ENCODE data around the gene PRR22. TPM values are rescaled to one million over a fixed set of nuclear protein-coding genes. Genes with fewer than 3 reads are reported as not detected.

PRR22 gene
- total RNA-seq = not detected

DNA sequence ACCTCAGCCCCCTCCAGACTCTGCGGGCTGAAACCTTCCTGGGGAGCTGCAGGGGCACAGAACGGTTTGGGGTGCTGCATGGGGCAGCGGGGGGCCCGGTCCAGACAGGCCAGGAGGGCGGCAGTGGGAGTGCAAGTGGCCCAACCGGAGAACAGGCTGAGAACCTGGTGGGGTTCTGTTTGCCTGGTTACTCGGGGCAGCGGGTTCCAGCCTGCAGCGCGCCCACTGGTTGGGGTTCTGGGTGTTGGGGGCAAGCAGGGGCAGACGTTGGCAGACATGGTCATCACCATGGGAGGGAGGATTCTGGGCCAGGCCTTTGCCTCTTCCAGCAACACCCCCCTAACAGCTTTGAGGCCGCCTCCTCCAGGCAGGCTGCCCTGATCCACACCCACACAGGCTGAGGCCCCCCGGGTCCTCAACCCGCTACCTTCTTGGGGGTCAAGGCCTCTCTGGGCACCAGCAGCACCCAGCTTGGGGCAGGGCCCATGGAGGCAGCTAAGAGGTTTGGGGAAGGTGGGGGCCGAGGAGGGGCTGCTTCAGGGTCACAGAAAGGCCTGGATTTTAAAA lies at the start of gene PRR22:
Gene PRR22 (minus strand): TSS at position 166 of the 567 bp plus-strand sequence. CDS start 86 bp downstream, at position 80.
- DNase-seq = no peak

GRCh38 chr19:5832527-5833216 lies 48.1 kb upstream of the PRR22 start:
- DNase-seq = no peak

- no peak for DNase-seq
Measured at GRCh38 chr19:5832061-5832460, 47.5 kb upstream of the PRR22 start.

DNA sequence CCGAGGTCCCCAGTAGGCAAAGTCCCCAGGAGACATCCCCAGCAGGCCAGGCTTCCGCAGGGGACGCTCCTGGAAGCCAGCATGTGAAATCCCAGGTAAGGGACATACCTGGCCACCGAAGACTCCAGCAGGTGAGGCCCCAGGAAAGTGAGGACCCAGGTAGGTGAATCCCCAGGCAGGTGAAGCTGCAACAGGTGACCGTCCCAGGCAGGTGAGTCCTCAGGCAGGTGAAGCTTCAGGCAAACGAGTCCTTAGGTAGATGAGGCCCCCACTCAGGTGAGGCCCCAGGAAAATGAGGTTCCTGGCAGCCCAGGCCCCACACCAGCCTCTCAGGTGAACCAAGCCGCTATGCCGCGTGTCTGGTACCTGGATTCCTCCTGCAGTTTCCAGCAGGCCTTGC lies 46.6 kb upstream of the PRR22 start:
- DNase-seq = no peak

GRCh38 chr19:5829567-5830310 lies 45.2 kb upstream of the PRR22 start:
- DNase-seq = no peak

- DNase-seq = peak; percentile 71
Measured at GRCh38 chr19:5828661-5829566, 44.4 kb upstream of the PRR22 start.

- peak; percentile 97 for DNase-seq
Measured at GRCh38 chr19:5827891-5828660, 43.5 kb upstream of the PRR22 start.

GRCh38 chr19:5827342-5827890 lies 42.9 kb upstream of the PRR22 start:
- no peak for DNase-seq

GRCh38 chr19:5826531-5827341 lies 42.2 kb upstream of the PRR22 start:
- DNase-seq = peak; percentile 68

- DNase-seq = no peak
Measured at GRCh38 chr19:5825178-5825577, 40.6 kb upstream of the PRR22 start.

DNA sequence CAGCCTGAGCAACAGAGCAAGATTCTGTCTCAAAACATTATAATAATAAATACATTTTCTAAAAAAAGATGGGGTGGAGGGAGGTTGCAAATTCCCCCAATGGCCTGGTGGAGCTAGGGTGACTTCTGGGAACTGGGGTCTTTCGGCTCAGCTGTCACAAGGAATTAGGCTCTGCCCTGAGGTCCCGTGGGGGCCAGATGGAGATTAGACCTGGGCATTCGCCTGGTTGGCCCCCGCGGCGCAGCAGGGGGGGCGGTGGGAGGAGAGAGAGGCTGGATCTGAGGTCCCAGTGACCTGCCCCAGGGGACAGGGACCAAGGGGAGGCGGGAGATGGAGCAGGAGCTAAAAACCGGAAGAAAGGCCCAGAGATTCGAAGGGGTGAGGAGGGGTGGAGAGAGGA lies 40.2 kb upstream of the PRR22 start:
- no peak for DNase-seq

DNA sequence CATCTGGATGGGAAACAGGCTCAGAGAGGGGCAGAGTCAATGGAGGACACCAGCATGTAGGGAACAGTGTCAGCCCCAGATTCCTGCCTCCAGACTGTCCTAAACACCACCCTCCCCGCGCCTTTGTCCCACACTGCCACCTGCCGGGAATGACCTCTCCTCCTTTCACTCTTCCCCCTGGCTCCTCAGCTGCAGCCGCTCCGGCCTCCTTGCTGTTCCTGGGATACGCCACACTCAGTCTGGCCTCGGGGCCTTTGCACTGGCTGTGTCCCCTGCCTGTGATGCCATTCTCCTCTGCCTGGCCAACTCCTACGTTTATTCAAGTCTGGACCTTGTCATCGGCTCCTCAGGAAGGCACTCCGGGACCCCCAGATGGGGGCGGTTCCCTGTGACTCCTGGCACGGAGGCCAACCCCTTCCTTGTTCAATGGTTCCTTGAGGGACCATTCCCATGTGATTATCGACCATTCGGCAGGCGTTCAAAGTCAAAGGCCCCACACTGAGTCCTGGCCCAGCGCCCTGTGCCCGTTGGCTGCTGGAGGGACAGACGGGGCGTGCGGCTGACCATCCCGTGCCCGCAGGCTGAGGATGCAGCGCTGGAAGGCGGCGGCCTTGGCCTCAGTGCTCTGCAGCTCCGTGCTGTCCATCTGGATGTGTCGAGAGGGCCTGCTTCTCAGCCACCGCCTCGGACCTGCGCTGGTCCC lies 39.2 kb upstream of the PRR22 start:
- no peak for DNase-seq

DNA sequence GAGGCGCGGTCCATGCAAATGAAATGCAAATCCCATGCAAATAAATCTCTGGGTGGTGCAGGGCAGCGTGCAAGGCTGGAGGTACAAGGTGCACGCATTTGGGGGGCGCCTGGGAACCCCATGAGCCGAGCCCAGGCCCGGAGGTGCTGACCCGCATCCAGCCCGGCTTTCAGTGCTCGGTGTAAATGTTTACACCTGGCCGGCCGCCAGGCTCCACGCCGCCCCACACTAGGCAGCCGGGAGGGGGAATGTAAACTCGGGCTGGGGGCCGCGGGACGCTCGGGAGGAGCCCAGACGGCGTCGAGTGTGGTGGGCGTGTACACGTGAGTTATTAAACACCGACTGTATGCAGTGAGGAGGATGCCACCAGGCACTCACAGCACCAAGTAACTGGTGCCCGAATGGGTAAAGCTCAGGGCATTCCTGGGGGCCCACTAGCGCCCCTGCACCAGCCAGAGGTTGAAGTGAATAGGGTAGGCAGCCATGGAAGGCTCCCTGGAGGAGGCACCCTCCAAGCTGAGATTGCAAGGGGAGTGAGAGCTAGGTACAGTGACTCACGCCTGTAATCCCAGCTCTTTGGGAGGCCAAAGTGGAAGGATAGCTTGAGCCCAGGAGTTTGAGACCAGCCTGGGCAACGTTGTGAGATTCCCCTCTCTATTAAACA lies 37.8 kb upstream of the PRR22 start:
- DNase-seq = no peak

DNA sequence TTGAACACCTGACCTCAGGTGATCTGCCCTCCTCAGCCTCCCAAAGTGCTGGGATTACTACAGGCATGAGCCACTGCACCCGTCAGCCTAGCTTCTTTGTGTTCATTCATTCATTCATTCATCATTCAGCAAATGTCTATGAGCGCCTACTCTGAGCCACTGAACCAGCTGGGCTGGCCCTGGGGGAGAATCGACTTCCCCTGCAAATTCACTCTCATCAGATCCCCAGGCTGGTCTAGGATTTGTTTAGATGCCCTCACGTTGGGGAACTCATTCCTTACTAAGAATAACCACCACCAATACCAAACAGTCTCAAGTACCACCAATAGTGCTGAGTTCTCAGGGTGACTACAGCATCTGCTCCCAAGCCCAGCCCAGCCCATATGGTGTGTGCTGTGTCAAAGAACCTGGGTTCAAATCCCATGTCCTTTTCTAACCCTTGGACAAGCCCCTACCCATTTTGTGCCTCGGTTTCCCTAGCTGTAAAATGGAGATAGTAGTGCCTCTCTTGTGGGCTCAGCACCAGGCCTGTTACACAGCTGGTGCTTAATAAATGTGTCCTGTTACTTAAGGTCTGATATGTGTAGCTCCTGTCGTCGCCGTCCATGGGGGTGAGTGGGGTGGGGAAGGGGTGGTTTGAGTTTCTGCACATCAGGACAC lies 37.1 kb upstream of the PRR22 start:
- DNase-seq = no peak

DNA sequence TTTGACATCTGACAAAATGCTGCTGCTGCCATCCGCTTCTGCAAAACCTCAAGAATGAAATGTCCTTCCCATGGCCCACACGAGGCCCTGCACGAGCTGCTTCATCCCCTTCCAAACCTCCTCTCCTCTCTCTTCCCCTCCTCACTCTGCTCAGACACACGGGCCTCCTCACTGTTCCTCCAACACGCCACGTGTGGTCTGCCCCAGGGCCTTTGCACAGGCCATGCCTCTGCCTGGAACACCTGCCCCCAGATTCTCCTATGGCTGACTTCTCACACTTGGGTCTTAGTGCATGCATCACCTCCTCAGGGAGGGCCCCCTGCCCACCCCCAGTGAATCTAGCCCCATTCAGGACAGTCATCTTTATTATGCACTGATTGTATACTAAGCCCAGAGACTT lies 36.2 kb upstream of the PRR22 start:
- DNase-seq = no peak

GRCh38 chr19:5818594-5818993 lies 34.0 kb upstream of the PRR22 start:
- no peak for DNase-seq

GRCh38 chr19:5817218-5817617 lies 32.7 kb upstream of the PRR22 start:
- DNase-seq = no peak

DNA sequence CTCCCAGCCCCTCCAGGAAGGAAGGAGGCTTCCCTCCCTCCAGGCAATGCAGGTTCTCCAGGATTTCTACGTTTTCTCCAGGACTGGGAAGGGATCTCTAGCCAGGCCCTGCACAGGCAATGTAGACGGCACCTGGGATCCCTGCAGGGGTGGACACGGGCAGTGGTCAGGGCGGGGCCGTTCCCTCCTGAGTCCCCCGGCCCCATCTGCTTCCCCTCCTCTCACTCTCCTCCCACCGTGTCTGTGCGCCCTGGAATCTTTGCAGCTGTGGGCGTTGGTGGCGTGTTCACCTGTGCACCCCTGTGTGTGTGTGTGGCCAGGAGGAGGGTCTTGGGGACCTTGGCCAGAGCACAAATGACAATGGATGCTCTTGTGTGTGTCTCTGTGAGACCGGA lies 30.3 kb upstream of the PRR22 start:
- DNase-seq = no peak

Measured in tongue (tissue), 2 donors.